GM12872 (cell line): ENCODE data around the gene EGFLAM.

ENCODE experiments used
- CTCF ChIP-seq: IDR thresholded peaks from 3 replicates; pipeline ENCODE4 v1.5.1; 2011; ENCODE audit warnings: low read depth, mild to moderate bottlenecking, low read length, moderate library complexity; ENCODE audit not compliant: insufficient read depth

The EGFLAM gene

GRCh38 chr5:38287124-38287523 is 28.8 kb downstream of the EGFLAM start:
- no peak for TF ChIP-seq CTCF

GRCh38 chr5:38289457-38289856 is 31.1 kb downstream of the EGFLAM start:
- no peak for TF ChIP-seq CTCF

- TF ChIP-seq CTCF, result no peak
Observed at GRCh38 chr5:38290028-38290653, 31.8 kb downstream of the EGFLAM start.

DNA sequence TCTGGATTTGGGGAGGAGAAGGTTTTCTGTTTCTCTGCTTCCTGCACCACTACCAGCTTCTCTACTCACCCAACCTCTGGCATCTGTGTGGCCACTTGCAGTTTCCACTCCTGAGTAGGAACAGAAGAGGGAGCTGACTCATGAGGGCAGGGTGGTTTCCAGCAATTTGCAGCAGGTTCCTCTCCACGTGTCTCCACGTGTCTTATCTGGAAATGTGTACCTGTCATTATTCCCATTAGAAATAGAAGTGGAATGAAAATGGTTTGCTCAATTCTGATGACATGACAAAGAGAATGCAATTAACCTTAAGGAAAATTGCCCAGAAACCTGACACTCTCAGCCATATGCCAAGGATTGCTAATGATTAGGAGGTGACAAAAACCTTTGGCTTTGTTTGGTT is 33.0 kb downstream of the EGFLAM start:
- TF ChIP-seq CTCF, result no peak

GRCh38 chr5:38292228-38292627 is 33.9 kb downstream of the EGFLAM start:
- no peak for TF ChIP-seq CTCF

- TF ChIP-seq CTCF, result no peak
Observed at GRCh38 chr5:38295751-38296150, 37.4 kb downstream of the EGFLAM start.

DNA sequence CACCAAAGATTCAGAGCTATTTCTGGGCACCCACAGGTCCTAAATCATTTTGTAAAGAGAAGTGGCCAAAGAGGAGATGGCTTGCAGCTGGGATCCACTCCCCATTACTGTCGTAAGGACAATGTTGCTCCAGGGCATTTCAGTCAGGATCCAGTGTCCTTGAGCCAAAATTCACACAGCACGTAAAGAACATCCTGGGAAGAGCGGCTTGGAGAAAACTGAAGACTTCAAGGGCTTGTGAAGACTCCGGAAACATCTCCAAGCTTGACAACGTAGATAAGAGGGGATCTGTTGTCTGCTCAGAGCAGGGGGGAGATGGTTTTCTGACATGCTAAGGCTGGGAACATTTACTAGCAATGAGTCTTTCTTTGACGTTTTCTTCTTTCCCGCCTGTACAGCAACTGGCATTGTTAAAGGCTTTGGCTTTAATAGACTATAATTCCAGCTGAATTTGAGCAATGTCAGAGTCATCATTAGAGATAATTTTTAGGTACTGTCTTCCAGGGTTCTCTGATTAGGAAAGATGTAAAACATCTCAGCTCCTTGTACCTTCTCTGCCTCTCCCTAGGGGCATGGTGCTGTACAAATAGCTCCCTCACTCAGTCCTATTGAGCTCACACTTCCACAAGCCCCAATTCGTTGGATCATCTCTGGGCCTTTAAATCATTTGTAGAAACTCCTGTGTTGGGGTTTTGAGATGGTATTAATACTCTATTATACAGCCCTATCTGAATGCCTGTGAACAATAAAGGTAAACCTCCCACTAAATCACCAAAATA is 39.7 kb downstream of the EGFLAM start:
- TF ChIP-seq CTCF, result no peak
